Measurements from ENCODE around the gene GGPS1.
"Not testable (repeated sequence)": the region's sequence is repeated elsewhere in the genome, so short reads cannot be mapped to it uniquely, and the experiment has no call there.

GRCh38 chr1:235283636-235284035, 44.7 kb upstream of the GGPS1 start:
- not testable (repeated sequence) for TF ChIP-seq CTCF (conservative IDR thresholded peaks at IDR 0.05 in 1 of 2, IDR thresholded peaks at IDR 0.05 in 1 of 2; ENCODE audit: extremely low read depth in 1 of 2, insufficient read depth in 1 of 2, low read depth in 1 of 2, low read length in 2 of 2); EZH2 (IDR thresholded peaks at IDR 0.05; ENCODE audit: borderline replicate concordance, low read length)

Data from mammary epithelial cell (primary cell).